Activated gamma-delta T cell treated with Interleukin-2 at 50 U/mL for 16 hours (primary cell): Measurements from ENCODE around the gene GPR32.
"Not testable (repeated sequence)": the region's sequence is repeated elsewhere in the genome, so short reads cannot be mapped to it uniquely, and the experiment has no call there.

ENCODE experiments used
- DNase-seq: peaks from one replicate; pipeline ENCODE4 v3.0.0-alpha.2; 2020

The GPR32 gene

GRCh38 chr19:50749490-50749889 is 20.8 kb upstream of the GPR32 start:
- no peak for DNase-seq

GRCh38 chr19:50750010-50750409 is 20.3 kb upstream of the GPR32 start:
- no peak for DNase-seq

DNA sequence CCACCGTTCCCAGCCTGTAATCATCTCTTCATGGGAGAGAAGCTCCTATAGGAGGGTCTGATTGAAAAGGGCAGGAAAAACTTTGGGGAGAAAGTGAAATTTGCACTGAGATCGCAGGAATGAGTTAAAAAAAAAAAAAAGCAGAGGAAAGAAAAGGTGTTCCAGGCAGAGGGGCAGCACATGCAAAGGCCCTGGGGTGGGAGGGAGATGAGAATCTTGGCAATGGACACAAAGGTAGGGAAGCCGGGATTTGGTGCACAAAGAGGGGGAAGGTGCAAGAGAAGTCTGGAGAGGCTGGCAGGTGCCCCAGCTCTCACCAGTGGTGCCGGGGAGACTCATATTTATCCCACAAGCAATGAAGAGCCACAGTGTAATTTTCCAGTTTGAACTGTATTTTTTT is 16.4 kb upstream of the GPR32 start:
- no peak for DNase-seq

GRCh38 chr19:50756244-50756643 is 14.0 kb upstream of the GPR32 start:
- not testable (repeated sequence) for DNase-seq

DNA sequence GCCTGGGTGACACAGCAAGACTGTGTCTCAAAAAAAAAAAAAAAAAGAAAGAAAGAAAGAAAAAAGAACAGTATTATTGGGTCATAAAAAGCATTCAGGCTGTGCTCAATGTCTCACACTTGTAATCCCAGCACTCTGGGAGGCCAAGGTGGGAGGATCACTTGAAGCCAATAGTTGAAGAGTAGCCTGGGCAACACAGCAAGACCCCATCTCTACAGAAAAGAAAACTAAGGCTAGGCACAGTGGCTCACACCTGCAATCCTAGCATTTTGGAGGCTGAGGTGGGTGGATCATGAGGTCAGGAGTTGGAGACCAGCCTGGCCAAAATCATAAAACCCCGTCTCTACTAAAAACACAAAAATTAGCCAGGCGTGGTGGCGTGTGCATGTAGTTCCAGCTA is 12.6 kb upstream of the GPR32 start:
- not testable (repeated sequence) for DNase-seq

GRCh38 chr19:50759076-50759475 is 11.2 kb upstream of the GPR32 start:
- DNase-seq, result not testable (repeated sequence)

DNA sequence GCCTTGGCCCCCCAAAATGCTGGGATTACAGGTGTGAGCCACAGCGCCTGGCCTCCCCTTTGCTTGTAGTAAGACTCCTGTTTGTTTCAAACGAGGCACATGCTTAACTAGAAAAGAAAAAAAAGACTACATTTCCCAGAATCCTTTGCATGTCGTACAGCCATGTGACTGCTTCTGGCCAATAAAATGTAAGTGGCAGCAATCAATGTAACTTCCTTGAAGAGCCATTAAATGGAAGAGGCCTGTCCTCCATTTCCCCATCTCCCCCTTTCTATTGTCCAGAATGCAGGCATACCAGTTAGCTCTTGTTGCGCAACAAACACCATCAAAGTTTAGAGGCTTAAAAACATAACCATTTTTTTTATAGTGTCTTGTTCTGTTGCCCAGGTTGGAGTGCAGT is 10.4 kb upstream of the GPR32 start:
- no peak for DNase-seq

- not testable (repeated sequence) for DNase-seq
These were observed 8.8 kb upstream of the GPR32 start for GRCh38 chr19:50761501-50761900.

DNA sequence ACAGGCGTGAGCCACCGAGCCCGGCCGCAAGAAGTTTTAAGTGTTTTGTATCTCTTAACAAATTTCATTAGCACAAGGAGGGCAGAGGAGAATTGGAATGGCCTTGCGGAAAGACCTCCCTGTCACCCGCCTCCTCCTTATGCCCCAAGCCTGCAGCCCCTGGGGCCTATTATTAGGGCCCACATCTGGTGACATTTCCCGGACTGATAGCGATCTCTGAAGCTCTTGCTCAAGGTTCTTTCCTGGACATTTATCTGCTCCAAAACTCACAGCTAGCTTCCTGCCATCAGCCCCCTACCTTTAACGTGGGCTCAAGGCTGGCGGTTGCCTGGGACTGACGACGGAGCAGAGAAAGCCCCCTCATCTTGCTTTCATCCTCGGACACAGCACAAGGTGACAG is 6.7 kb upstream of the GPR32 start:
- not testable (repeated sequence) for DNase-seq

DNA sequence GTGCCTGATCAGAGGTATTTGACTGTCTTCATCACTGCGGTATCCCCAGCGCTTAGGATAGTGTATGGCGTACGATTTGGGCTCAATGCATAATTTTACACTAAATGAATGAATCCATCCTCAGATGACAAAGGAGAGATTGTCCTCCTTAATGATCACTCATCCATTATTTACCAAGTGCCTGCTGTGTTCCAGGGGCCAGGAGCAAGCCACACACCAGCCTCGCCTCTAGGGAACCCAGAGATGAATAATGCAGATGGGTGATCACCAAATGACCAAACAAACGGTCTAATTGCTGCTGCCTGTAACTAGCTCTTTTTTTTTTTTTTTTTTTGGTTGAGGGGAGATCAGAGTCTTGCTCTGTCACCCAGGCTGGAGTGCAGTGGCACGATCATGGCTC is 5.9 kb upstream of the GPR32 start:
- DNase-seq, result no peak

DNA sequence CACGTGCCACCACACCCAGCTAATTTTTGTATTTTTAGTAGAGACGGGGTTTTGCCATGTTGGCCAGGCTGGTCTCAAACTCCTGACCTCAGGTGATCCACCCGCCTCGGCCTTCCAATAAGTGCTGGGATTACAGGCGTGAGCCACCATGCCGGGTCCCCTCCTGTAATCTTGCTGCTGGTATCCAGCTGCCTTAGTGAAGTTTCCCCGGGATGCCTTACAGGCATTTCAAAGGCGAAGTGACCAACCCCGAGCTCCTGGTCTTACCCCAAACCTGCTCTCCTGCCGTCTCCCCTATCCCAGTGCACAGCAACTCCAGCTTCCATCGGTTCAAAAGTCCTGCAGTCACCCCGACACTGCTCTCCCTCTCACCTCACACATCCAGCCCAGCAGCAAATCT is 3.5 kb upstream of the GPR32 start:
- not testable (repeated sequence) for DNase-seq

DNA sequence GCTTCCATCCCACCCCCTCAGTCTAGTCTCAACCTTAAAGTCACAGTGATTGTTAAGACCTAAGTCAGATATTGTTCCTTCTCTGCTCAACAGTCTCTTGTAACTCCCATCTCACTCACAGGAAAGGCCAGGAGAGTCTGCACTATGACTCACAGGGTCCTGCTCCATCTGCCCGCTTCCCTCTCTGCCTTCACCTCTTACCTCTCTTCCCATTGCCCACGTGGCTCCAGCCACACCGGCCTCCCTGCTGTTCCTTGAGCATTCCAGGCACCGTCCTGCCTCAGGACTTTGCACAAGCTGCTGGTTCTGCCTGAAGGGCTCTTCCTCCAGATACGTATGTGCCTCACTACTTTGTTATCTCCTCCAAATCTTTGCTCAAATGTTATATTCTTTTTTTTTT is 3.0 kb upstream of the GPR32 start:
- DNase-seq, result not testable (repeated sequence)

DNA sequence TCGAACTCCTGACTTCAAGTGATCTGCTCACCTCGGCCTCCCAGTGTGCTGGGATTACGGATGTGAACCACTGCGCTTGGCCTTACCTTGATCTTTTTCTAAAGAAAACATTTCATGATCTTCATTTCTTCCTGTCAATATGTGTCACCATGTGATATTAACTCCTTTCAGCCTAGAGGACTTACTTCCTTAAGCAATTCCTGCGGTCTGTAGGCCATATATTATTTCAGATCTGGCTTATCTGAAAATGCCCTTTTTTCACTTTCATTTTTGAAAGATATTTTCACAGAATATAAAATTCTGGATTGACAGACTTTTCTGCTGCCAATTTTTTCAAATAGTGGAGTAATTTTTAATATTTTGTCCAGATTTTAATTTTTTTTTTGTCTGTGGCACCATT is 2.0 kb upstream of the GPR32 start:
- no peak for DNase-seq

GRCh38 chr19:50770888-50771287 is 624 bp downstream of the GPR32 start:
- DNase-seq, result no peak

DNA sequence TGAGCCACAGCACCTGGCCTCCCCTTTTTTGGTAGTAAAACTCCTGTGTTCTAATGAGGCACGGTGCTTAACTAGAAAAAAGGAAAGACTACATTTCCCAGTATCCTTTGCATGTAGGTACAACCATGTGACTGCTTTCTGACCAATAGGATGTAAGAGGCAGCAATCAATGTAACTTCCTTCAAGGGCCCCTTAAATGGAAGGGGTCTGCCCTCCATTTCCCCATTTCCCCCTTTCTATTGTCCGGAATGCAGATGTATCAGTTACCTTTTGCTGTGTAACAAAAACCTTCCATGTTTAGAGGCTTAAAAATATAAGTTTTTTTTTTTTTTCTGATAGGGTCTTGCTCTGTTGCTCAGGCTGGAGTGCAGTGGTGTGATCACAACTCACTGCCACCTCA is 2.2 kb downstream of the GPR32 start:
- no peak for DNase-seq

GRCh38 chr19:50772912-50773311 is 2.6 kb downstream of the GPR32 start:
- not testable (repeated sequence) for DNase-seq

GRCh38 chr19:50773454-50773853 is 3.2 kb downstream of the GPR32 start:
- DNase-seq, result not testable (repeated sequence)

DNA sequence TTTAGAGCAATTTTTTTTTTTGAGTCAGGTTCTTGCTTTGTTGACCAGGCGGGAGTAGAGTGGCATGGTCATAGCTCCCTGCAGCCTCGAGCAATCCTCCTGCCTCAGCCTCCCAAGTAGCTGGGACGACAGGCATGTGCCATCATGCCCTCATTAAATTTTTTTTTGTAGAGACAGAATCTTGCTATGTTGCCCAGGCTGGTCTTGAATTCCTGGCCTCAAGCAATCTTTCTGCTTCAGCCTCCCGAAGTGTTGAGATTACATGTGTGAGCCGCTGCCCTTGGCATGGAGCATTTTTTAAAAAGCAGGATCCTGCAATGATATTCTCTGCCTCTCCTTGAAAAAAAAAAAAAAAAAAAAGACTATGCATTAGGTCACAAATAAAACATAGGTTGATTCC is 5.9 kb downstream of the GPR32 start:
- DNase-seq, result no peak

DNA sequence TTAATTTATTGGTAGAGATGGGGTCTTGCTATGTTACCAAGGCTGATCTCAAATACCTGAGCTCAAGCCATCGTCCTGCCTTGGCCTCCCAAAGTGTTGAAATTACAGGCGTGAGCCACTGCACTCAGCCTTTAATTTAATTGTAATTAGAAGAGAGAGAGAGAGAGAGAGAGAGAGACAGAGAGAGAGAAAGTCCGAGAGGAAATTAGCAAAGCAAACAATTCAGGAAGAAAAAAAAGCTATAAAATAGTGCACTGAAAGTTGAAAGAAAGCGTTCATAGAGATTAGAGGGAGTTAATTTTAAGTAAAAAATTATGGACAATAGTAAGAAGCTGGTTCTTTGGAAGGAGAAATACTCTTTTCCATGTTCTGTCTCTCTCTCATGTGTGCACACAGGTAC is 7.0 kb downstream of the GPR32 start:
- no peak for DNase-seq

DNA sequence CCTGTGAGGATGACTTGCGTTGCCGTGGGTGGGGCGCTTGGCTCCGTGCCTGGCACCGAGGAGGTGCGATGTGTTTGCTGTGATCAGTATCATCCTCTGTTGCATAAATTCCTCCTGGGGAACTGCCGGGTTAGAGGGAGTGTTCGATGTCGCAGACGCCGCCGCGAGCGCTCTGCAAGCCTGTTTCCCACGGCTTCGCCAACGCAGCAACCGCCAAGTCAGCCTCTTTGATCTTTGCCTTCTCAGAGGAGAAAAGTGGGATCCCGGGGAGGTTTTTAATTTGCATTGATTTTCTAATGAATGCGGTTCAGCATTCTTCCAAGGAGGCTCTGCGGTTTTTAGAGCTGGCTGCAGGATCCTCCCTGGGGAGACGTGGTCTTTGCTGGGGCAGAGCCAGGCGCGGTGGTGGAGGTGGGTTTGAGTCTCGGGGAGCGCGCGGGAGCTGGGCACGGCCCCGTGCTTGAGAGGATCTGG is 7.6 kb downstream of the GPR32 start:
- no peak for DNase-seq

DNA sequence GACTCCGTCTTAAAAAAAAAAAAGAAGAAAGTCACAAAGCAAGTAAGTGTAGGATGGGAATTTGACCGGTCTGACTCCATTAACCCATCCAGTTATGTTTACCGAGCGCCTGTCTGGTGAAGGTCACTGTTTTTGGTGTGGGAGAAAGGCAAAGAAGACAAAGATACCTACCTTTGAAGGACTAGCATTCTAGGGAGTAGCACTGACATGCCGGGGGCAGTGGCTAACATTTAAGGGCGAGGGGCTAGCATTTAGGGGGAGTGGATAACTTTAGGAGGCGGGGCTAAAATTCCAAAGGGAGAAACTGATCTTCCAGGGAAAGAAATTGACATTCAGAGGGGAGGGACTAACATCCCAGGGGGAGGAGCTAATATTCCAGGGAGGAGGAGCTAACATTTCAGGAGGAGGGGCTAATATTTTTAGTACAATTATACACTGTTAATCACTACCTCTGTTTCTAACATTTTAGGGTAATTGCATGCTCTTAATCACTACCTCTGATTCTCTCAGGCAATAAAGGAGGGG is 8.7 kb downstream of the GPR32 start:
- no peak for DNase-seq

GRCh38 chr19:50779504-50780457 is 9.5 kb downstream of the GPR32 start:
- DNase-seq, result no peak

DNA sequence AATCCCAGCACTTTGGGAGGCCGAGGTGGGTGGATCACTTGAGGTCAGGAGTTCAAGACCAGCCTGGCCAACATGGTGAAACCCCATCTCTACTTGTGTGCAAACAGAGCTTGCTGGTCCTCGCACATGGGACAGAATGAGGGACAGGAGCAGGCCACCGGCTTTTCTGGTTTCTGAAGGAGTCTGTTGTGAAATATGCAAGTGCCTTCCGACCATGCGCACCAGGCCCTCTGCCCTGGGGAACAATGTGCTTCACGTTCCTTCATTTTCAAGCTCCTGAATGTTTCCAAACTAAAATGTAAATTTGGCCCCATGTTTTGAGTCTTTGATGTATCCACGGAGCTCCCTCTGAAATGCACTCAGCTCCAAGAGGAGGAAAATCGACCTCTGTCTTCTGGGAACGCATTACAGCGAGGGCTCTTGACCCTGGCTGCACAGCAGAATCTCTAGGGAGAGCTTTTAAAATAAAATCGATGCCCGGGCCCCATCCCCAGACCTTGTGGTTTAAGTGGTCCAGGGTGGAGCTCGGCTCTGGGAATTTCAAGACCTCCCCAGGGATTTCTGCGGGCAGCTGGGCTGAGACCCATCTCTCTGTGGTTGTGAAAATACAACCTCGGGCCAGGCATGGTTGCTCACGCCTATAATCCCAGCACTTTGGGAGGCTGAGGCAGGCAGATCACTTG is 10.6 kb downstream of the GPR32 start:
- DNase-seq, result no peak

GRCh38 chr19:50783848-50784152 is 13.5 kb downstream of the GPR32 start:
- not testable (repeated sequence) for DNase-seq
